ENCODE results near the gene VEGFA.
"Not testable (repeated sequence)": the region's sequence is repeated elsewhere in the genome, so short reads cannot be mapped to it uniquely, and the experiment has no call there.

Gene VEGFA

DNA sequence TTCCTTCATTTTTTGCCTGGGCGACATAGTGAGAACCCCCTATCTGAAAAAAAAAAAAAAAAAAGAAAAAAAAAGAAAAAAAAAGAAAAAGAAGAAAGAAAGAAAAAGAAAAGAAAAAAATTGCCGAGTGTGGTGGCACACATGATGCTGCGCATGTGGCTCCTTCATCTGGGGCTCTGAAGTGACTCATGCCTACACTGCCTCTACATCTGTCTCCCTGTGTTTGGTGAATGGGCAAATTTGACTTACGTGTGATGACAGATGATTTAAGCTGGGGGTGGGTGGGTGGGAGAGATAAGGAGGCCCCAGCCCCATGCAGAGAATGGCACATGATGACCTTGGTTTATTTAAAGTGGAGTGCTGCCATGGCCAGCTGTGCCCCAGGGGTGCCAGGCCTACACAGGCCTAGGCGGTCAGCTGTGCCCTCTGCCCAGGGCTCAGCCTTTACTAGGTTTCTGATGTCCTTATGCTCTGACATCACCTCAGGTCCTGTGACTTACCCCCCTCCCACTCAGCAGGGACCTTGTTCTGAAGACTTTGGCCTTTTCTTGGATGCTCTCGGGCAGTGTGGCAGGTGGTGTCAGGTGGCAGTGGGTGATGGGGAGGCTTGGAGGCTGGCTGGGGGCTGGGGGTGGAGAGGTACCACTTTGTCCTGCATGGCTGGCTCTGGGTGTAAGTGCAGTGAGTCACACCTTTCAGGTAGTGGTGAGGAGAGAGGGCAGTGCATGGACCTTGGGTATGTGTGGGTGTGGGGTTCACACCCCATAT is 41.1 kb downstream of the VEGFA start:
- no peak for FAIRE-seq
- TF ChIP-seq POLR2AphosphoS5 (IDR thresholded peaks at IDR 0.05; ENCODE audit: low read depth, low read length) (no peak), POLR2A (IDR thresholded peaks at IDR 0.05; ENCODE audit: low read depth, low read length) (no peak), TAF1 (IDR thresholded peaks at IDR 0.05; ENCODE audit: borderline replicate concordance, low read depth, low read length) (no peak)
- no peak for DNase-seq (ENCODE audit: insufficient read length)

DNA sequence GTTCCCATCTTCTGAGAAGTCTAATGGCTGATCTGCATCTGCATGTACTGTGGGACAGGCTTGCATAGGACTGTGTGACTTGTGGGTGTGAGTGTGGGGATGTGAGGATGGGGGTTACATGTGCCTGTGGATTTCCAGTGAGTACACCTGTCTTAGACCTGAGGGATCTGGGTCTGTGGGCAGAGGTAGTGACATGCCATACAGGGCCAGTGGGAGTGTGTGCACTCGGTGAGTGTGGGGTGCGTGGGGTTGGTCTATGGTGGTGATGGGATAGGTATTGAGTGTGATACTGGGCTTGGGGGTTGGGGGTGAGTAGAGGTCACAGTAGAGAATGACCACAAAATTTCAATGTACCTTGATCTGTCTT is 41.7 kb downstream of the VEGFA start:
- FAIRE-seq (no peak), DNase-seq (ENCODE audit: insufficient read length) (no peak)
- TF ChIP-seq POLR2A (IDR thresholded peaks at IDR 0.05; ENCODE audit: low read depth, low read length) (no peak), POLR2AphosphoS5 (IDR thresholded peaks at IDR 0.05; ENCODE audit: low read depth, low read length) (no peak), TAF1 (IDR thresholded peaks at IDR 0.05; ENCODE audit: borderline replicate concordance, low read depth, low read length) (no peak)

GRCh38 chr6:43812850-43813578 is 43.0 kb downstream of the VEGFA start:
- no peak for DNase-seq (ENCODE audit: insufficient read length)
- FAIRE-seq = no peak
- no peak for TF ChIP-seq POLR2AphosphoS5 (IDR thresholded peaks at IDR 0.05; ENCODE audit: low read depth, low read length)
- no peak for TF ChIP-seq TAF1 (IDR thresholded peaks at IDR 0.05; ENCODE audit: borderline replicate concordance, low read depth, low read length)
- no peak for TF ChIP-seq POLR2A (IDR thresholded peaks at IDR 0.05; ENCODE audit: low read depth, low read length)

- TF ChIP-seq POLR2A (IDR thresholded peaks at IDR 0.05; ENCODE audit: low read depth, low read length) (no peak), TAF1 (IDR thresholded peaks at IDR 0.05; ENCODE audit: borderline replicate concordance, low read depth, low read length) (no peak), POLR2AphosphoS5 (IDR thresholded peaks at IDR 0.05; ENCODE audit: low read depth, low read length) (no peak)
- FAIRE-seq (no peak), DNase-seq (ENCODE audit: insufficient read length) (no peak)
Observed at GRCh38 chr6:43814111-43814510, 44.1 kb downstream of the VEGFA start.

- no peak for DNase-seq (ENCODE audit: insufficient read length)
- FAIRE-seq = no peak
- TF ChIP-seq POLR2A (IDR thresholded peaks at IDR 0.05; ENCODE audit: low read depth, low read length) = no peak
- no peak for TF ChIP-seq POLR2AphosphoS5 (IDR thresholded peaks at IDR 0.05; ENCODE audit: low read depth, low read length)
- TF ChIP-seq TAF1 (IDR thresholded peaks at IDR 0.05; ENCODE audit: borderline replicate concordance, low read depth, low read length) = no peak
Observed at GRCh38 chr6:43814865-43815264, 44.9 kb downstream of the VEGFA start.

GRCh38 chr6:43817192-43817591 is 47.2 kb downstream of the VEGFA start:
- FAIRE-seq (no peak), DNase-seq (ENCODE audit: insufficient read length) (no peak)
- TF ChIP-seq TAF1 (IDR thresholded peaks at IDR 0.05; ENCODE audit: borderline replicate concordance, low read depth, low read length) (no peak), POLR2AphosphoS5 (IDR thresholded peaks at IDR 0.05; ENCODE audit: low read depth, low read length) (no peak), POLR2A (IDR thresholded peaks at IDR 0.05; ENCODE audit: low read depth, low read length) (no peak)

DNA sequence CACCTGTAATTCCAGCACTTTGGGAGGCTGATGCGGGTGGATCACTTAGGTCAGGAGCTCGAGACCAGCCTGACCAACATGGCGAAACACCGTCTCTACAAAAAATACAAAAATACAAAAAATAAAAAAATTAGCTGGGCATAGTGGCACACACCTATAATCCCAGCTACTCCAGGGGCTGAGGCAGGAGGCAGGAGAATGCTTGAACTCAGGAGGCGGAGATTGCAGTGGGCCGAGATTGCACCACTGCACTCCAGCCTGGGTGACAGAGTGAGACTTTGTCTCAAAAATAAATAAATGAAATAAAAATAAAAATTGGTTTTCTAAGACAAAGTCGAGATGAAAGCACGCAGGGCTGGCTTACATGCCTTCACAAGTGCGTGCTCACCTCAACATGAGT is 49.0 kb downstream of the VEGFA start:
- not testable (repeated sequence) for DNase-seq (ENCODE audit: insufficient read length); FAIRE-seq

DNA sequence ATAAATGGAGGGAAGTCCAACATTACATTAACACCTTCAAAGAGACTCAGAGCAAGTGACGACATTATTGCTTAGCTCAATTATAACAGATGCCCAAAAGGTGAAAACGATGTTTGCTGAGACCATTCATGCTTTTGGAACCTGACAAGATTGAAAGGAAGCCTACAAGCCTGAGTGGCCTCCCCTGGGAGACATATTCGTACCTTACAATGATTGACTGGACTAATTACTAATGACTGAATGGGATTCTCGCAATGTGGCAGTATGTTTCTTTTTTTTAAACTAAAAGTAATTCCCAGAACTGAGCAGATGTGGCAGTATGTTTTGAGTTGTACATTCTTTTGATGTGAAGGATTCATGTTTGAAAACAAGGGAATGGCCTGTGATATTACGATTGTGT is 49.9 kb downstream of the VEGFA start:
- no peak for FAIRE-seq

GRCh38 chr6:43820486-43820885 is 50.5 kb downstream of the VEGFA start:
- TF ChIP-seq POLR2AphosphoS5 (IDR thresholded peaks at IDR 0.05; ENCODE audit: low read depth, low read length) (no peak), POLR2A (IDR thresholded peaks at IDR 0.05; ENCODE audit: low read depth, low read length) (no peak), TAF1 (IDR thresholded peaks at IDR 0.05; ENCODE audit: borderline replicate concordance, low read depth, low read length) (no peak)
- FAIRE-seq (no peak), DNase-seq (ENCODE audit: insufficient read length) (no peak)

More for the DNA sequence above, 49.9 kb downstream of the VEGFA start:
- no peak for DNase-seq (ENCODE audit: insufficient read length)
- TF ChIP-seq TAF1 (IDR thresholded peaks at IDR 0.05; ENCODE audit: borderline replicate concordance, low read depth, low read length) = no peak
- no peak for TF ChIP-seq POLR2AphosphoS5 (IDR thresholded peaks at IDR 0.05; ENCODE audit: low read depth, low read length)
- no peak for TF ChIP-seq POLR2A (IDR thresholded peaks at IDR 0.05; ENCODE audit: low read depth, low read length)

- DNase-seq (ENCODE audit: insufficient read length) = no peak
- TF ChIP-seq TAF1 (IDR thresholded peaks at IDR 0.05; ENCODE audit: borderline replicate concordance, low read depth, low read length) (no peak), POLR2AphosphoS5 (IDR thresholded peaks at IDR 0.05; ENCODE audit: low read depth, low read length) (no peak), POLR2A (IDR thresholded peaks at IDR 0.05; ENCODE audit: low read depth, low read length) (no peak)
- FAIRE-seq = no peak
Observed at GRCh38 chr6:43821101-43821886, 51.3 kb downstream of the VEGFA start.

GRCh38 chr6:43823390-43823789 is 53.4 kb downstream of the VEGFA start:
- FAIRE-seq (no peak), DNase-seq (ENCODE audit: insufficient read length) (no peak)
- no peak for TF ChIP-seq TAF1 (IDR thresholded peaks at IDR 0.05; ENCODE audit: borderline replicate concordance, low read depth, low read length)
- no peak for TF ChIP-seq POLR2AphosphoS5 (IDR thresholded peaks at IDR 0.05; ENCODE audit: low read depth, low read length)
- TF ChIP-seq POLR2A (IDR thresholded peaks at IDR 0.05; ENCODE audit: low read depth, low read length) = no peak
